Measurements from ENCODE around the gene COBL. TPM values are rescaled to one million over a fixed set of nuclear protein-coding genes. Genes with fewer than 3 reads are reported as not detected.

Gene COBL
- total and polyA plus RNA-seq, 2 of the 4 experiments (the other 2 are of a cell fraction) = under 0.01 TPM; not detected in 1

- no peak overlapping the region for H3K4me3 ChIP-seq (ENCODE audit: insufficient read depth, low read depth, low read length)
- no peaks in the 10 kb centered on the region for H3K9me3 ChIP-seq (ENCODE audit: control insufficient read depth, insufficient read depth, low read length)
- H3K14ac ChIP-seq (replicated peaks; ENCODE audit: low read depth, low read length) = no peak overlapping the region
- intact Hi-C loops (cut with micrococcal nuclease) = no loop called here
- no peak overlapping the region for H3K4ac ChIP-seq (ENCODE audit: low read depth, low read length)
- H4K8ac ChIP-seq (ENCODE audit: low read depth in 2 of 2, low read length in 2 of 2) = no peak overlapping the region
- in situ Hi-C loops (cut with MboI; ENCODE audit: low sequenced_read_pairs) = loop anchor here (25.0 kb wide), 1 partner anchor 271 kb away; the partner anchor contains the start of gene GRB10
- no peak overlapping the region for H2AFZ ChIP-seq (replicated peaks; ENCODE audit: low read length, poor library complexity)
- no TSS peak for BruUV-seq (replicated peaks)
- peak overlapping the region; percentile 76 for H2AK9ac ChIP-seq (replicated peaks; ENCODE audit: low read depth, low read length, poor library complexity)
- no peak overlapping the region for H2BK120ac ChIP-seq (ENCODE audit: low read depth, low read length)
- H3K27ac ChIP-seq (ENCODE audit: insufficient read depth, low read length) = no peak overlapping the region
- no peaks in the 10 kb centered on the region for H3K4me1 ChIP-seq (ENCODE audit: control insufficient read depth, insufficient read depth, low read length)
- 84% methylated on average over 7 of the region's 12 CpGs; no CpG with 5 or more reads in 1 of the 2 experiments for WGBS, 2 experiments (ENCODE audit: extremely low coverage in 2 of 2, insufficient read length in 1 of 2)
- no peak for ATAC-seq (ENCODE audit: low read depth)
- no peak overlapping the region for H3K23ac ChIP-seq (ENCODE audit: low read depth, low read length)
- H4K5ac ChIP-seq (ENCODE audit: low read depth, low read length) = no peak overlapping the region
- no peak overlapping the region for H2BK15ac ChIP-seq (ENCODE audit: low read depth, low read length)
- no peaks in the 10 kb centered on the region for H3K36me3 ChIP-seq (ENCODE audit: control insufficient read depth, insufficient read depth, low read length)
- H4K91ac ChIP-seq (ENCODE audit: insufficient read depth, low read depth, low read length) = no peak overlapping the region
- no peaks in the 10 kb centered on the region for H4K20me1 ChIP-seq (ENCODE audit: insufficient read depth, low read length)
- H3K18ac ChIP-seq (ENCODE audit: low read depth, low read length) = no peak overlapping the region
- H3K4me2 ChIP-seq (ENCODE audit: low read depth, low read length) = no peak overlapping the region
- no peaks in the 10 kb centered on the region for H3K79me1 ChIP-seq (ENCODE audit: low read depth in 1 of 2, low read length in 2 of 2)
- H3K9me1 ChIP-seq (ENCODE audit: insufficient read depth, low read length) = no peaks in the 10 kb centered on the region
- CTCF ChIA-PET = interaction anchor here (1.2 kb wide), 1 partner anchor 83 kb away, joined by 3 read pairs; no protein-coding TSS in a partner anchor
- TF ChIP-seq CHD1 (IDR thresholded peaks at IDR 0.05; ENCODE audit: low read depth, low read length) = no peak
- TF ChIP-seq RAD21 (IDR thresholded peaks at IDR 0.05; ENCODE audit: low read length) = no peak
- TF ChIP-seq FOS (IDR thresholded peaks at IDR 0.05; ENCODE audit: low read depth, low read length) = no peak
- TF ChIP-seq RCOR1 (IDR thresholded peaks at IDR 0.05; ENCODE audit: insufficient replicate concordance, low read length) = no peak
- TF ChIP-seq, protein P1, sequence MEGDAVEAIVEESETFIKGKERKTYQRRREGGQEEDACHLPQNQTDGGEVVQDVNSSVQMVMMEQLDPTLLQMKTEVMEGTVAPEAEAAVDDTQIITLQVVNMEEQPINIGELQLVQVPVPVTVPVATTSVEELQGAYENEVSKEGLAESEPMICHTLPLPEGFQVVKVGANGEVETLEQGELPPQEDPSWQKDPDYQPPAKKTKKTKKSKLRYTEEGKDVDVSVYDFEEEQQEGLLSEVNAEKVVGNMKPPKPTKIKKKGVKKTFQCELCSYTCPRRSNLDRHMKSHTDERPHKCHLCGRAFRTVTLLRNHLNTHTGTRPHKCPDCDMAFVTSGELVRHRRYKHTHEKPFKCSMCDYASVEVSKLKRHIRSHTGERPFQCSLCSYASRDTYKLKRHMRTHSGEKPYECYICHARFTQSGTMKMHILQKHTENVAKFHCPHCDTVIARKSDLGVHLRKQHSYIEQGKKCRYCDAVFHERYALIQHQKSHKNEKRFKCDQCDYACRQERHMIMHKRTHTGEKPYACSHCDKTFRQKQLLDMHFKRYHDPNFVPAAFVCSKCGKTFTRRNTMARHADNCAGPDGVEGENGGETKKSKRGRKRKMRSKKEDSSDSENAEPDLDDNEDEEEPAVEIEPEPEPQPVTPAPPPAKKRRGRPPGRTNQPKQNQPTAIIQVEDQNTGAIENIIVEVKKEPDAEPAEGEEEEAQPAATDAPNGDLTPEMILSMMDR (conservative IDR thresholded peaks at IDR 0.05; ENCODE audit: low read depth, low read length) = no peak
- no peak for TF ChIP-seq MAFK (IDR thresholded peaks at IDR 0.05; ENCODE audit: low read depth, low read length)
- TF ChIP-seq, protein P2, sequence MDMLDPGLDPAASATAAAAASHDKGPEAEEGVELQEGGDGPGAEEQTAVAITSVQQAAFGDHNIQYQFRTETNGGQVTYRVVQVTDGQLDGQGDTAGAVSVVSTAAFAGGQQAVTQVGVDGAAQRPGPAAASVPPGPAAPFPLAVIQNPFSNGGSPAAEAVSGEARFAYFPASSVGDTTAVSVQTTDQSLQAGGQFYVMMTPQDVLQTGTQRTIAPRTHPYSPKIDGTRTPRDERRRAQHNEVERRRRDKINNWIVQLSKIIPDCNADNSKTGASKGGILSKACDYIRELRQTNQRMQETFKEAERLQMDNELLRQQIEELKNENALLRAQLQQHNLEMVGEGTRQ (IDR thresholded peaks at IDR 0.05; ENCODE audit: low read depth, low read length) = no peak
- no peak for TF ChIP-seq NFE2L2 (IDR thresholded peaks at IDR 0.05; ENCODE audit: low read depth, low read length)
- TF ChIP-seq RFX5 (IDR thresholded peaks at IDR 0.05; ENCODE audit: low read depth, low read length) = no peak
- TF ChIP-seq MAZ (IDR thresholded peaks at IDR 0.05; ENCODE audit: borderline replicate concordance, low read depth, low read length) = no peak
- no peak for TF ChIP-seq CEBPB (IDR thresholded peaks at IDR 0.05; ENCODE audit: low read depth, low read length)
- no peak for TF ChIP-seq ELK1 (IDR thresholded peaks at IDR 0.05; ENCODE audit: borderline replicate concordance, low read depth, low read length)
- no peak for TF ChIP-seq POLR2A (IDR thresholded peaks at IDR 0.05; ENCODE audit: low read depth, low read length)
- no peak for TF ChIP-seq SMC3 (IDR thresholded peaks at IDR 0.05; ENCODE audit: low read depth, low read length)
- no peak for TF ChIP-seq MXI1 (IDR thresholded peaks at IDR 0.05; ENCODE audit: borderline replicate concordance, low read depth, low read length)
- no peak for TF ChIP-seq BHLHE40 (IDR thresholded peaks at IDR 0.05; ENCODE audit: low read depth, low read length)
- H3K56ac ChIP-seq (ENCODE audit: extremely low read depth, insufficient read depth, low read length) = no peak overlapping the region
- H2BK20ac ChIP-seq (ENCODE audit: low read depth, low read length) = no peak overlapping the region
- DNase-seq = no peak
- no peak overlapping the region for H3K9ac ChIP-seq (ENCODE audit: low read depth, low read length)
- H2BK5ac ChIP-seq (ENCODE audit: low read depth, low read length, poor library complexity, severe bottlenecking) = no peak overlapping the region
- dilution Hi-C loops (cut with HindIII; ENCODE audit: low sequenced_read_pairs, unreplicated experiment) = no loop called here
- H3K27me3 ChIP-seq (ENCODE audit: control insufficient read depth, insufficient read depth, low read length) = peaks cover 25% of the 10 kb centered on the region; the same call in 1 of the 2 replicates
- POLR2A ChIA-PET (ENCODE audit: unreplicated experiment) = no interaction called here
- H2AK5ac ChIP-seq (ENCODE audit: low read depth, low read length) = no peak overlapping the region
Measured at GRCh38 chr7:51058764-51059163, 257.8 kb downstream of the COBL start.

Data from IMR-90 (cell line).